H1 (cell line): Measurements from ENCODE around the gene AMOTL2. TPM values are rescaled to one million over a fixed set of nuclear protein-coding genes. Genes with fewer than 3 reads are reported as not detected.

Source experiments
- CTCF ChIA-PET: fragments of 300-600 bp; sonication (Branson Sonifier 250); formaldehyde crosslinking; loops from one replicate; lab custom pipeline; 2021; ENCODE audit not compliant: partially characterized antibody; lab: Charles Lee
- POLR2A ChIA-PET: fragments of 300-600 bp; sonication (Branson Sonifier 250); formaldehyde crosslinking; loops from one replicate; lab custom pipeline; 2021; ENCODE audit warnings: inconsistent platforms; ENCODE audit not compliant: partially characterized antibody; lab: Charles Lee
- DNase-seq, 2 experiments: peaks; one replicate each; pipeline versions ENCODE4 v3.0.0 to v3.0.0-alpha.2; 2010 to 2022; ENCODE audit warnings: low spot score in 2 of 2, low read depth in 1 of 2, mixed read lengths in 1 of 2
- FAIRE-seq: peaks from 2 replicates; lab custom pipeline; 2011; peaks lifted over from hg19 to GRCh38; lab: Jason Lieb, UNC
- H2AFZ ChIP-seq: 2 replicates; pipeline ENCODE4 v1.8.1; 2012; ENCODE audit warnings: low read length, inconsistent platforms
- H2AK5ac ChIP-seq: 2 replicates; pipeline ENCODE4 v1.6.1; 2013; ENCODE audit warnings: low read depth, low read length
- H2BK120ac ChIP-seq: replicated peaks from 2 replicates; pipeline ENCODE3; 2013; ENCODE audit warnings: low read depth, low read length, inconsistent platforms
- H2BK12ac ChIP-seq: 2 replicates; pipeline ENCODE4 v1.6.1; 2013; ENCODE audit warnings: low read depth, low read length
- H2BK15ac ChIP-seq: 2 replicates; pipeline ENCODE4 v1.6.1; 2013; ENCODE audit warnings: low read length
- H2BK20ac ChIP-seq: 2 replicates; pipeline ENCODE4 v1.6.1; 2013; ENCODE audit warnings: low read length
- H2BK5ac ChIP-seq: 2 replicates; pipeline ENCODE4 v1.6.1; 2013; ENCODE audit warnings: low read depth, low read length
- H3K14ac ChIP-seq: 2 replicates; pipeline ENCODE4 v1.6.1; 2013; ENCODE audit warnings: inconsistent platforms; ENCODE audit not compliant: insufficient read length
- H3K18ac ChIP-seq: 2 replicates; pipeline ENCODE4 v1.6.1; 2013; ENCODE audit warnings: low read length; ENCODE audit errors: extremely low read depth
- H3K23ac ChIP-seq: 2 replicates; pipeline ENCODE4 v1.6.1; 2013; ENCODE audit warnings: inconsistent platforms; ENCODE audit not compliant: insufficient read length
- H3K23me2 ChIP-seq: 2 replicates; pipeline ENCODE4 v1.6.1; 2013; ENCODE audit warnings: low read depth, low read length
- H3K27ac ChIP-seq: 2 replicates; pipeline ENCODE4 v1.6.1; 2011; ENCODE audit warnings: low read depth, low read length, inconsistent platforms
- H3K27me3 ChIP-seq, 4 experiments: replicated peaks in 1 of 4; 1 replicate in 1 of 4; 2 replicates in 3 of 4; pipeline versions ENCODE4 v1.6.1 to v1.8.1; 2011 to 2013; ENCODE audit warnings: low read length in 3 of 4, mild to moderate bottlenecking in 3 of 4, inconsistent platforms in 2 of 4, mixed read lengths in 2 of 4, moderate library complexity in 1 of 4; ENCODE audit not compliant: control insufficient read depth in 3 of 4, insufficient read depth in 3 of 4; ENCODE audit errors: extremely low read depth in 1 of 4
- H3K36me3 ChIP-seq, 4 experiments: 2 replicates each; pipeline versions ENCODE4 v1.6.1 to v1.8.1; 2011 to 2013; ENCODE audit warnings: mild to moderate bottlenecking in 4 of 4, low read length in 3 of 4, moderate library complexity in 2 of 4, control low read depth in 1 of 4, inconsistent platforms in 1 of 4; ENCODE audit not compliant: insufficient read depth in 4 of 4, control insufficient read depth in 2 of 4
- H3K4ac ChIP-seq: replicated peaks from 2 replicates; pipeline ENCODE3; 2013; ENCODE audit warnings: low read length, low read depth, mixed read lengths, inconsistent platforms; ENCODE audit not compliant: insufficient read length
- H3K4me1 ChIP-seq, 4 experiments: replicated peaks in 1 of 4; 1 replicate in 1 of 4; 2 replicates in 3 of 4; pipeline versions ENCODE4 v1.6.1 to v1.8.1; 2011 to 2013; ENCODE audit warnings: low read length in 3 of 4, inconsistent platforms in 2 of 4, mixed read lengths in 1 of 4; ENCODE audit not compliant: insufficient read depth in 4 of 4, control insufficient read depth in 3 of 4
- H3K4me2 ChIP-seq, 2 experiments: 2 replicates each; pipeline versions ENCODE4 v1.6.1 to v1.8.1; 2011 to 2013; ENCODE audit warnings: low read depth in 2 of 2, low read length in 2 of 2, control low read depth in 1 of 2, inconsistent platforms in 1 of 2, mild to moderate bottlenecking in 1 of 2; ENCODE audit not compliant: insufficient read depth in 1 of 2
- H3K4me3 ChIP-seq, 4 experiments: fragments of 200-600, 300-600 bp in 1 of 4; sonication (generic), shearing (Covaris generic), sonication (Bioruptor Twin) in 1 of 4; 2 replicates each; pipeline versions ENCODE4 v1.5.1 to v1.8.1; 2011 to 2016; ENCODE audit warnings: low read length in 4 of 4, low read depth in 3 of 4, control low read depth in 2 of 4, inconsistent platforms in 2 of 4, mild to moderate bottlenecking in 2 of 4, mixed read lengths in 1 of 4, moderate library complexity in 1 of 4; ENCODE audit not compliant: insufficient read depth in 2 of 4; ENCODE audit errors: extremely low read depth in 1 of 4
- H3K56ac ChIP-seq: replicated peaks from 2 replicates; pipeline ENCODE3; 2013; ENCODE audit warnings: low read depth, mild to moderate bottlenecking, mixed read lengths, low read length, inconsistent platforms; ENCODE audit not compliant: insufficient read length
- H3K79me1 ChIP-seq: 2 replicates; pipeline ENCODE4 v1.6.1; 2013; ENCODE audit warnings: low read depth, low read length, control low read depth
- H3K79me2 ChIP-seq, 2 experiments: 2 replicates each; pipeline versions ENCODE4 v1.6.1 to v1.8.1; 2012 to 2013; ENCODE audit warnings: low read length in 2 of 2, mild to moderate bottlenecking in 2 of 2, inconsistent platforms in 1 of 2; ENCODE audit not compliant: insufficient read depth in 2 of 2, control insufficient read depth in 1 of 2
- H3K9ac ChIP-seq, 4 experiments: replicated peaks in 1 of 4; 1 replicate in 1 of 4; 2 replicates in 3 of 4; pipeline versions ENCODE4 v1.6.1 to v1.8.1; 2011 to 2013; ENCODE audit warnings: low read depth in 3 of 4, low read length in 3 of 4, control low read depth in 2 of 4, mild to moderate bottlenecking in 2 of 4, moderate library complexity in 2 of 4, inconsistent platforms in 1 of 4; ENCODE audit errors: extremely low read depth in 1 of 4
- H3K9me3 ChIP-seq, 2 experiments: 2 replicates each; pipeline versions ENCODE4 v1.6.1 to v1.8.1; 2012 to 2013; ENCODE audit warnings: mild to moderate bottlenecking in 2 of 2, moderate library complexity in 2 of 2, control low read depth in 1 of 2, inconsistent platforms in 1 of 2, low read depth in 1 of 2, low read length in 1 of 2, mixed read lengths in 1 of 2; ENCODE audit not compliant: insufficient read depth in 2 of 2
- H4K20me1 ChIP-seq, 2 experiments: replicated peaks in 1 of 2; 2 replicates each; pipeline versions ENCODE3 to v1.8.1; 2011 to 2013; ENCODE audit warnings: inconsistent platforms in 2 of 2, low read length in 2 of 2, mild to moderate bottlenecking in 1 of 2; ENCODE audit not compliant: insufficient read depth in 2 of 2, control insufficient read depth in 1 of 2
- H4K5ac ChIP-seq: 2 replicates; pipeline ENCODE4 v1.6.1; 2013; ENCODE audit warnings: low read length, low read depth, mixed read lengths, inconsistent platforms; ENCODE audit not compliant: insufficient read length
- H4K8ac ChIP-seq: 2 replicates; pipeline ENCODE4 v1.8.0; 2013; ENCODE audit warnings: mild to moderate bottlenecking, moderate library complexity, low read length, inconsistent platforms; ENCODE audit not compliant: insufficient read depth; ENCODE audit errors: extremely low read depth
- H4K91ac ChIP-seq: replicated peaks from 2 replicates; pipeline ENCODE3; 2013; ENCODE audit warnings: low read length, mixed read lengths, inconsistent platforms; ENCODE audit not compliant: insufficient read length
- ASH2L ChIP-seq: fragments of 200-600, 300-600 bp; sonication (generic); IDR thresholded peaks from one replicate; pipeline ENCODE4 v1.7.1; 2017; ENCODE audit warnings: low read length
- ATF3 ChIP-seq: IDR thresholded peaks from 2 replicates; pipeline ENCODE4 v1.6.1; 2011; ENCODE audit warnings: low read depth, mild to moderate bottlenecking, low read length; ENCODE audit not compliant: insufficient read depth
- CHD1 ChIP-seq: IDR thresholded peaks from 2 replicates; pipeline ENCODE4 v1.6.1; 2012; ENCODE audit warnings: low read depth, low read length, improper control_type of control experiment
- CHD2 ChIP-seq: IDR thresholded peaks from 2 replicates; pipeline ENCODE4 v1.6.1; 2012; ENCODE audit warnings: low read length, improper control_type of control experiment
- TBP ChIP-seq: IDR thresholded peaks from 2 replicates; pipeline ENCODE4 v1.6.1; 2011; ENCODE audit warnings: low read depth, low read length, improper control_type of control experiment
- WGBS, 2 experiments: shearing (Covaris generic) in 1 of 2; methylation state at CpG; one replicate each; pipeline versions ENCODE4 v1.1.6 to v1.1.7; 2013 to 2015; ENCODE audit warnings: low lambda C conversion rate in 2 of 2, mixed read lengths in 2 of 2, inconsistent platforms in 1 of 2, low coverage in 1 of 2, missing lambda C conversion rate in 1 of 2; ENCODE audit not compliant: insufficient replicate concordance in 2 of 2, insufficient coverage in 1 of 2, insufficient read length in 1 of 2; ENCODE audit errors: extremely low coverage in 1 of 2, missing lambda C conversion rate in 1 of 2; 5-methylcytosine and 5-hydroxymethylcytosine counted together
- polyA plus RNA-seq, 7 experiments: library from polyadenylated mRNA; depleted of rRNA in 3 of 7; stranded (reverse) in 5 of 7; unstranded in 2 of 7; fragments of >200 nt in 5 of 7; fragments of 200-250 nt in 2 of 7; gene quantifications; 1 replicate in 5 of 7; 2 replicates in 1 of 7; 4 replicates in 1 of 7; pipeline versions ENCODE4 v1.2.1 to v1.2.3, GENCODE V29; 2011 to 2013; ENCODE audit warnings: missing spikeins in 2 of 7, mixed read lengths in 2 of 7
- total RNA-seq: library from RNA; stranded (reverse); fragmentation: NEBNext Ultra II Directional; extraction: Animal tissue kit (Norgen Biotek cat#: 25700); gene quantifications from 2 replicates; pipeline ENCODE4 v1.2.1, GENCODE V29; 2021

The AMOTL2 gene
- total and polyA plus RNA-seq, 2 of the 8 experiments (the other 6 are each of a cell fraction or from before 2014, with no cell fraction given) = 19.0 to 63.7 TPM

GRCh38 chr3:134362670-134363380, 11.4 kb downstream of the AMOTL2 start:
- no peak overlapping the region for H2AFZ ChIP-seq
- FAIRE-seq (no peak), DNase-seq (no peak)
- 0 out of 2 replicates have a peak overlapping the region, but pooled peaks have one; percentile 7 for H2BK15ac ChIP-seq
- peak overlapping the region; percentile 91 for H4K91ac ChIP-seq
- no peak overlapping the region for H3K56ac ChIP-seq
- no peak for TF ChIP-seq ASH2L
- TF ChIP-seq CHD1 = no peak
- TF ChIP-seq CHD2 = no peak
- no peak for TF ChIP-seq ATF3
- TF ChIP-seq TBP = no peak
- POLR2A ChIA-PET = interaction anchor here (1.2 to 45.2 kb wide), 7 partner anchors 3 to 113 kb away, joined by 3 to 1731 read pairs (median 24); partner anchors contain the start of genes AMOTL2 and RYK
- H3K4me2 ChIP-seq = 0 out of 4 replicates have a peak overlapping the region, but pooled peaks of 1 of the 2 experiments have one; percentile 62
- H3K27ac ChIP-seq = 0 out of 2 replicates have a peak overlapping the region, but pooled peaks have one; percentile 32
- peak overlapping the region; percentile 55 for H3K4ac ChIP-seq
- H3K18ac ChIP-seq = peak overlapping the region; percentile 36; the same call in 1 of the 2 replicates
- H3K23ac ChIP-seq = no peak overlapping the region
- no peaks in the 10 kb centered on the region; a peak in 1 of 7 replicates for H3K27me3 ChIP-seq
- H2BK120ac ChIP-seq = peak overlapping the region; percentile 49
- no peak overlapping the region for H3K14ac ChIP-seq
- peaks cover 18 to 32% (median 29%) of the 10 kb centered on the region in 4 experiments for H3K4me1 ChIP-seq
- peaks cover 40 to 91% (median 65%) of the 10 kb centered on the region in 4 experiments for H3K36me3 ChIP-seq
- peak overlapping the region; percentile 98 for H2BK12ac ChIP-seq
- H3K23me2 ChIP-seq = peaks cover 2% of the 10 kb centered on the region
- H3K4me3 ChIP-seq = no peak overlapping the region
- CTCF ChIA-PET = interaction anchor here (1.0 to 13.1 kb wide), 15 partner anchors 8 to 111 kb away, joined by 3 to 144 read pairs (median 6); partner anchors contain the start of gene AMOTL2
- peaks cover 7% of the 10 kb centered on the region; the same call in 1 of the 2 replicates for H3K79me1 ChIP-seq
- no peaks in the 10 kb centered on the region for H3K79me2 ChIP-seq
- peak overlapping the region; percentile 98 for H2BK20ac ChIP-seq
- peak overlapping the region; percentile 99 for H2AK5ac ChIP-seq
- H4K5ac ChIP-seq = peak overlapping the region; percentile 0
- peaks cover 0 to 6% of the 10 kb centered on the region in 2 experiments for H4K20me1 ChIP-seq
- WGBS, 2 experiments = 95% methylated on average over 6 of the region's 6 CpGs; no CpG with 5 or more reads in 1 of the 2 experiments
- H2BK5ac ChIP-seq = peak overlapping the region; percentile 98
- no peaks in the 10 kb centered on the region for H3K9me3 ChIP-seq
- no peak overlapping the region for H3K9ac ChIP-seq
- H4K8ac ChIP-seq = no peak overlapping the region
